ENCODE data around the gene ACTR10.

ACTR10 gene

DNA sequence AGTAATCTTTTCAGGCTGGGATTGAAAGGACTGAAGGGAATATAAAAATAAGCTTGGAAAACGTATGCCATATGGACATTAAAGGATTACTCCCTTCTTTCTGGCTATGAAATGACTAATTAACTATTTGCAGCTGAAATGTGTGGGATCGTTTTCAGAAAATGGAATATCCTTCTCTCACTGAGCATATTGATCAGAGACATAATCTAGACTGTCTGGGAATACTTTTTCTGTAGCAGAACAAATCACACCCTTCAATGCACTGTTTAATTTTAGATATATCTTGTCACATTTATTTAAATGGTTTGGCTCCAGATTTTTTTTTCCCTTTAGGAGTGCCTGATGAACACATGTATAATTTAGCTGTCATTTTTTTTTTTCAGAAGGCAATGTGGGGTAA is 10.8 kb upstream of the ACTR10 start:
- H3K4me1 ChIP-seq (ENCODE audit: control insufficient read depth, low read depth, low read length) = no peaks in the 10 kb centered on the region
- H3K27ac ChIP-seq (ENCODE audit: low read length) = no peak overlapping the region
- H3K4me3 ChIP-seq (ENCODE audit: low read length) = no peak overlapping the region
- no peaks in the 10 kb centered on the region for H3K9me3 ChIP-seq (ENCODE audit: control insufficient read depth, low read depth, low read length)
- H3K27me3 ChIP-seq (ENCODE audit: control insufficient read depth, insufficient read depth, low read length) = no peaks in the 10 kb centered on the region
- no peak overlapping the region for H3K9ac ChIP-seq (ENCODE audit: low read length)
- H3K36me3 ChIP-seq (ENCODE audit: control insufficient read depth, low read depth, low read length) = no peaks in the 10 kb centered on the region

DNA sequence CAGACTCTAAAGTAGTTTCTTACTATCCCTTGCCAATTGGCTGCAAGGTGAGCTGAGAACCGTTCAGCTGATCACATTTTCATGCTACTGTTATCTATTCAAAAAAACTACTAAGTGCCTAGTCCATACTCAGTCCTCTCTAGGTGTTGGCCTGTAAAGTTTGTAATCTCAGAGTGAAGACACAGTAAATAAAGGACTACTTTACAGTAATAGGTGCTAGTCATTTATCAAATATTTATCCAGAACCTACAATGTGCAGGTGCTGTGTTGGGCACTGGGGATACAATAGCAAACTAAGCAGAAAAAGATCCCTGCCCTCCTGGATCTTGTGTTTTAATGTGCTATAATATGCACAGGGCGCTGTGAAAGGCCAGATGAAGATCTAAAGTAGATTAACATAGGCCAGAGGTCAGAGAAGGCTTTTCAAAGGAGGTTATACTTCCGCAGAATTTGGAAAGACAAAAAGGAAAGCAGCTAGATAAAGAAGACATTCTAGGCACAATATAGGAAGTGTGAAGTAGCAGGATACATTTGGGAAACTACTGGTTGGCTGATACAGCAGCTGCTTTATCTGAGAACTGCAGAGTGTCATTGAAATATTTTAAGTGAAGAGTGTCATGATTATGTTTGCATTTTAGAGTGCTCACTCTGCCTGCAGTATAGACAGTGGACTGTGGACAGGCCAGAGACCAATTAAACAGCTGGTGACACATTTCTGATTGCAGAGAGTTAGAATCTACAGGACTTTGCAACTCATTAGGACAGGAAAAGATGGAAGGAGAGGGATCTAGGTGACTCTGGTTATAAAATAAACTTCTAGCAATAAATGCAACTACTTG is 8.0 kb upstream of the ACTR10 start:
- H3K9me3 ChIP-seq (ENCODE audit: control insufficient read depth, low read depth, low read length) = no peaks in the 10 kb centered on the region
- H3K27ac ChIP-seq (ENCODE audit: low read length) = no peak overlapping the region
- no peaks in the 10 kb centered on the region for H3K4me1 ChIP-seq (ENCODE audit: control insufficient read depth, low read depth, low read length)
- no peak overlapping the region for H3K4me3 ChIP-seq (ENCODE audit: low read length)
- no peak overlapping the region for H3K9ac ChIP-seq (ENCODE audit: low read length)
- H3K36me3 ChIP-seq (ENCODE audit: control insufficient read depth, low read depth, low read length) = no peaks in the 10 kb centered on the region
- no peaks in the 10 kb centered on the region for H3K27me3 ChIP-seq (ENCODE audit: control insufficient read depth, insufficient read depth, low read length)

DNA sequence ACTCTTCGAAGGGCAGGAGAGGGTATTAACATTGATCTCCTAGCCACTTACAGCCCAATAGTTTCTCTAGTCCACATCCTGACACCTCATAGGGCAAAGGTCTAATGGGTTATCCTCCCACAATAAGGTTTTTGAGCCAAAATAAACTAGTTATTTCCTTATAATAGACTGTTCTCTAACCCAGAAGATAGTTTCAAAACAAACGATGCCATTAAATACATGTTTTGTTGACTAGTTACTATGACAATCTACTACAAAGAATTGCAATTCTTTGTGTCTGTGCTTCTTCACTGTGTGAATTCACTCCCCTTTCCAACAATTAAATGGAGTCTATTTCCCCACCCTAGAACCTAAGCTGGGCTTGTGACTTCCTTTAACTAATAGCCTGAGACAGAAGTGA is 6.4 kb upstream of the ACTR10 start:
- Histone ChIP-seq H3K9ac (ENCODE audit: low read length) (no peak overlapping the region), H3K4me1 (ENCODE audit: control insufficient read depth, low read depth, low read length) (no peaks in the 10 kb centered on the region), H3K4me3 (ENCODE audit: low read length) (no peak overlapping the region), H3K36me3 (ENCODE audit: control insufficient read depth, low read depth, low read length) (no peaks in the 10 kb centered on the region), H3K27ac (ENCODE audit: low read length) (no peak overlapping the region), H3K27me3 (ENCODE audit: control insufficient read depth, insufficient read depth, low read length) (no peaks in the 10 kb centered on the region), H3K9me3 (ENCODE audit: control insufficient read depth, low read depth, low read length) (no peaks in the 10 kb centered on the region)

DNA sequence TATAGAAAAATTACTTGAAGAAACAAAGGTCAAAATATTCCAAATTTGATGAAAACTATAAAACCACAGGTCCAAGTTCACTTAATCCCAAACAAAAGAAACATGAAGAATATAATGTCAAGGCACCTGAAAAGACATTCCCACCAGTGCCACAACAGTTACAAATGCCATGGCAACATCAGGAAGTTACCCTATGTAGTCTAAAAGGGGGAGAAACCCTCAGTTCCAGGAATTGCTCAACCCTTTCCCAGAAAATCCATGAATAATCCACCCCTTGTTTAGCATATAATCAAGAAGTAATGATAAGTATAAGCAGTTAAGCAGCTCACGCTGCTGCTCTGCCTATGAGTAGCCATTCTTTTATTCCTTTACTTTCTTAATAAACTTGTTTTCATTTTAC is 3.8 kb upstream of the ACTR10 start:
- Histone ChIP-seq H3K4me3 (ENCODE audit: low read length) (no peak overlapping the region), H3K27ac (ENCODE audit: low read length) (no peak overlapping the region), H3K9ac (ENCODE audit: low read length) (no peak overlapping the region), H3K9me3 (ENCODE audit: control insufficient read depth, low read depth, low read length) (no peaks in the 10 kb centered on the region), H3K27me3 (ENCODE audit: control insufficient read depth, insufficient read depth, low read length) (no peaks in the 10 kb centered on the region), H3K4me1 (ENCODE audit: control insufficient read depth, low read depth, low read length) (peaks cover 3% of the 10 kb centered on the region), H3K36me3 (ENCODE audit: control insufficient read depth, low read depth, low read length) (no peaks in the 10 kb centered on the region)

DNA sequence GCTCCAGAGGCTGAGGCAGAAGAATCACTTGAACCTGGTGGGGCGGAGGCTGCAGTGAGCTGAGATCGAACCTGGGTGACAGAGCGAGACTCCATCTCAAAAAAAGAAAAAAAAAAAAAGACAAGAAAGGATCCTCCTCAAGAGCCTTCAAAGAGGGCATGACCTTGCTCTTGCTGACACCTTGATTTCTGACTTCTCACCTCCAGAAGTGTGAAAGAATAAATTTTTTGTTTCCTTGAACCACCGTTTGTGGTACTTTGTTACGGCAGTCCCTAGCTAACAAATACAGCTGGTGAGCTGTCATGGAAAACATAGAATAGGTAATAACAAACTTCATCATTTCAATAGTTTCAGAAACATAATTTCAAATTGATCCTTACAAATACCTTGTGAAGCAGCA is 1.9 kb upstream of the ACTR10 start:
- H3K36me3 ChIP-seq (ENCODE audit: control insufficient read depth, low read depth, low read length) = no peaks in the 10 kb centered on the region
- no peak overlapping the region for H3K4me3 ChIP-seq (ENCODE audit: low read length)
- no peaks in the 10 kb centered on the region for H3K27me3 ChIP-seq (ENCODE audit: control insufficient read depth, insufficient read depth, low read length)
- no peak overlapping the region for H3K27ac ChIP-seq (ENCODE audit: low read length)
- H3K4me1 ChIP-seq (ENCODE audit: control insufficient read depth, low read depth, low read length) = peaks cover 3% of the 10 kb centered on the region
- no peak overlapping the region for H3K9ac ChIP-seq (ENCODE audit: low read length)
- H3K9me3 ChIP-seq (ENCODE audit: control insufficient read depth, low read depth, low read length) = no peaks in the 10 kb centered on the region

DNA sequence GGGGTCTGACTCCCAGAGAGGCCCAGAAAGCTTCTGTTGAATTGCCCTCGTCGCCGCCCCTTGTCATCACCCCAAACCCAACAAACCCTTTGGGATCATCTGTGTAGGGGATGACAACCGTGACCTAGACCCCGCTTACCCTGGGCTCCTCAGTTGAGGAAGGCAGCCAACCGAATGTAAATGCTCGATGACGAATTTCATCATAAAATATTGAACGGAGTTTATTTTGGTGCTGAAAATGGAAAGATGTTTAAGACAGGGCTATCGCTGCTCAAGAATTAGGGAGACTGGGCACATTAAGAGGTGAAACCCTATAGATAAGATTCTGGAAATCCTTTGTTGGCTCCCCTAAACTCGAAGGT is 512 bp downstream of the ACTR10 start:
- H3K9ac ChIP-seq (ENCODE audit: low read length) = peak overlapping the region; percentile 86

DNA sequence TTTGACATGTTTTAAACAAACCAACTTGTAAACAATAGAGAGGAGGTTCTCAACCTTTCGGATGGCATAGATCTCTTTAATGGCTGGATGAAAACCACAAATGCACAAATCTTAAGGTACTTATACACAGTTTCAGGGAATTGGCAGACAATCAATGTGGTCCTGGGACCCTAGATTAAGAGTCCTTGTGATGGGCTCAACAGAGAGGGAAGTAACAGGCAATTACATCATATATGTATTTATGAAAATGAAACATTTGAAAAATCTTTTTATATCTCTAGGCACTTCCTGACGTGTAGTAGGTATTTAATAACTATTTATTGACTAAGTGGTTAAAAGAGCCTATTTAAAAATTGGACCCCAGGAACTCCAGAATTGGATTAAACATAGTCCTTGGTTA is 897 bp downstream of the ACTR10 start:
- peak overlapping the region; percentile 86 for H3K9ac ChIP-seq (ENCODE audit: low read length)
- H3K36me3 ChIP-seq (ENCODE audit: control insufficient read depth, low read depth, low read length) = no peaks in the 10 kb centered on the region
- no peaks in the 10 kb centered on the region for H3K27me3 ChIP-seq (ENCODE audit: control insufficient read depth, insufficient read depth, low read length)
- no peaks in the 10 kb centered on the region for H3K9me3 ChIP-seq (ENCODE audit: control insufficient read depth, low read depth, low read length)
- H3K27ac ChIP-seq (ENCODE audit: low read length) = no peak overlapping the region
- H3K4me3 ChIP-seq (ENCODE audit: low read length) = peak overlapping the region; percentile 92
- peaks cover 3% of the 10 kb centered on the region for H3K4me1 ChIP-seq (ENCODE audit: control insufficient read depth, low read depth, low read length)

More for the DNA sequence above, 512 bp downstream of the ACTR10 start:
- Histone ChIP-seq H3K4me1 (ENCODE audit: control insufficient read depth, low read depth, low read length) (peaks cover 3% of the 10 kb centered on the region), H3K4me3 (ENCODE audit: low read length) (peak overlapping the region; percentile 92), H3K36me3 (ENCODE audit: control insufficient read depth, low read depth, low read length) (no peaks in the 10 kb centered on the region), H3K27ac (ENCODE audit: low read length) (no peak overlapping the region), H3K9me3 (ENCODE audit: control insufficient read depth, low read depth, low read length) (no peaks in the 10 kb centered on the region), H3K27me3 (ENCODE audit: control insufficient read depth, insufficient read depth, low read length) (no peaks in the 10 kb centered on the region)

DNA sequence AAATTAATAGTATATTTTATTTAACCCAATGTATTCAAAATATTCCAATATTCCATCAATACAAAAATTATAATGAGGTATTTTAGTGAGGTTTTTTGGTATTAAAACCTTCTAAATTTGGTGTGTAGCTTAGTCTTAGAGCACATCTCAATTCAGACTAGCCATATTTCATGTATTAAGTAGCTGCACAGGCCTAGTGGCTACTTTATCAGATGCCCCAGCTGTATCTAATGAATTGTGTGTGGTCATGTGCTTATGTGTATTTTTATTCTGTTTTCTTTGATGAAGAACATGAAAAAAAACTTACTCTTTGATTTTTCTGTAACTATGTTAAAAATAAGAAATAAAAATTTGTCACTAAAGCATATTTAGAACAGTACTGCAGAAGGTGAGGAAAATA is 13.2 kb downstream of the ACTR10 start:
- H3K4me1 ChIP-seq (ENCODE audit: control insufficient read depth, low read depth, low read length) = no peaks in the 10 kb centered on the region

DNA sequence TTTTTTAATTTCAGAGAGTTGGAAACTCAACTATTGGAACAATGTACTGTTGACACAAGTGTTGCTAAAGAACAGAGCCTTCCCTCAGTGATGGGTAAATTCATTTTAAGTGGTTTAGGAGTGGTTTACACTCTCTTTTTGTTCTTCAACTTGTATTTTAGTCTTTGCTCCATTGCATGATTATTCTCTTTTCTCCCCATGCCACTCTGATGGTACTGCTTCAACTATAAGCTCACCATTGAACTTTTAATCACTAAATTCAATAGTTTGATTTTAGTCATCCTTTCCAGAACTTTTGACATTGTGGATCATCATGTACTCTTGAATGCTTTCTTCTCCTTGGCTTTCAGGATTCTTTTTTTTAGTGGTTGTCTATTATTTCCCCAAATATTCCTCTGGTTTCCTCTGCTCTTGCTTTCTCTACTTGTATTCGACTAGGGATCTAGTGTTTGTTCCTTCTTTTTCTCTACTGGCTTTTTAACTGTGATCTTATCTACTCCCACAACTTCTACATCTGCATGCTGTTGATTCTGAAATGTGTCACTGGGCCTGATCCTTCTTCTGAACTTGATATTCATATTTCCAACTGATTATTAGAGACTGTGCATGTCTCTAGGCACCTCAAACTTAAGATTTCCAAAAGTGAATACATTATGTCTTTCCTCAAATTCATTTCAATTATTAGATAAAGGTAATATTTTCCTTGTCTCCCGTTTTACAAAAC is 15.4 kb downstream of the ACTR10 start:
- Histone ChIP-seq H3K9ac (ENCODE audit: low read length) (no peak overlapping the region), H3K9me3 (ENCODE audit: control insufficient read depth, low read depth, low read length) (no peaks in the 10 kb centered on the region), H3K4me1 (ENCODE audit: control insufficient read depth, low read depth, low read length) (no peaks in the 10 kb centered on the region), H3K27me3 (ENCODE audit: control insufficient read depth, insufficient read depth, low read length) (no peaks in the 10 kb centered on the region), H3K36me3 (ENCODE audit: control insufficient read depth, low read depth, low read length) (peaks cover 17% of the 10 kb centered on the region), H3K4me3 (ENCODE audit: low read length) (no peak overlapping the region), H3K27ac (ENCODE audit: low read length) (no peak overlapping the region)

More for the DNA sequence above, 13.2 kb downstream of the ACTR10 start:
- H3K9me3 ChIP-seq (ENCODE audit: control insufficient read depth, low read depth, low read length) = no peaks in the 10 kb centered on the region
- H3K27ac ChIP-seq (ENCODE audit: low read length) = no peak overlapping the region
- no peak overlapping the region for H3K9ac ChIP-seq (ENCODE audit: low read length)
- H3K4me3 ChIP-seq (ENCODE audit: low read length) = no peak overlapping the region
- H3K27me3 ChIP-seq (ENCODE audit: control insufficient read depth, insufficient read depth, low read length) = no peaks in the 10 kb centered on the region
- H3K36me3 ChIP-seq (ENCODE audit: control insufficient read depth, low read depth, low read length) = peaks cover 33% of the 10 kb centered on the region

DNA sequence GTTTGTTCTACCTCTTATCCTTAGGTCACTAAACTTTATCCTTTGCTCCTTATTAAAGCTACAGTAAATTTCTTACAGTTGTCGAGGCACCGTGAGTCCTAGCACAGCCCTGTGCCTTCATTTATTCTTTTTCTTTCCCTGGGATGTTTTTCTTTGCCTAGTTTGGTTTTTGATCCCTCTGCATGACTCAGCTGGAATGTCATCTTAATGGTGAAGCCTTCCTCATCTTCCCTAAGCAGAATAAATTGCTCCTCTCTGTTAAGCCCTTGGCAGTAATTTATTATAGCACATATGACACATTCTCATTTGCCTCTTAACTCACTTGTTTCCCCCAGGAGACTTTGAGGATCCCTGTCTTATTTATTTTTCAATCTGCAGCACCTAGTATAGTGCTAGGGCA is 16.6 kb downstream of the ACTR10 start:
- peaks cover 17% of the 10 kb centered on the region for H3K36me3 ChIP-seq (ENCODE audit: control insufficient read depth, low read depth, low read length)
- H3K27me3 ChIP-seq (ENCODE audit: control insufficient read depth, insufficient read depth, low read length) = no peaks in the 10 kb centered on the region
- H3K27ac ChIP-seq (ENCODE audit: low read length) = no peak overlapping the region

DNA sequence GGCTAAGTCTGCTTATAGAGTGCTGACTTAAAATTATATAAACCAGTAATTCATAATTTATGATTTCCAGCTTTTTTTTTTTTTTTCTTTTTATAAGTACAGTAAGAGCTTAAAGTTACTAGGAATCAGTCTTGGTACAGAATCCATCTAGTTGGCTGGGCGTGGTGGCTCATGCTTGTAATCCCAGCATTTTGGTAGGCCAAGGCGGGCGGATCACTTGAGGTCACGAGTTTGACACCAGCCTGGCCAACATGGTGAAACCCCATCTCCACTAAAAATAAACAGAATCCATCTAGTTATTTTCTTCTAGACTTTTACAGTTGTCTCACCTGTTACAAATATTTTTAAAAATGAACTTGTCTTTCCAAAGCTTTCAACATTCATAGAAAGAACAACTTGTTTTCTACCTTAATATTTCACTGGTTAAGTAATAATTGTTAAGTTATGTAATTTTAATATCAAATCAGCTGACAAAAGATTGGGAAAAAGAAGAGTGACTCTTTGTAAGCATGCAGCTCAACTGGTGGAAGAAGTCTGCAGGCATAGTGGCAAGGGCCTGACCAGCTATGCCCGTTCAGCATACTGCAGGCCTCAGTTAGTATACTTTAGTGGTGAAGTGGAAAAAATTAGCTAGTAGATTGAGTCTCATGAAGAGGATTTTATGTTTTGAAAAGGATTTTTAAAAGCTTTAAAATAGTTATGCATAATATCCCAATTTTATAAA is 27.3 kb downstream of the ACTR10 start:
- no peaks in the 10 kb centered on the region for H3K27me3 ChIP-seq (ENCODE audit: control insufficient read depth, insufficient read depth, low read length)
- no peak overlapping the region for H3K9ac ChIP-seq (ENCODE audit: low read length)
- no peak overlapping the region for H3K27ac ChIP-seq (ENCODE audit: low read length)
- H3K36me3 ChIP-seq (ENCODE audit: control insufficient read depth, low read depth, low read length) = no peaks in the 10 kb centered on the region
- H3K4me3 ChIP-seq (ENCODE audit: low read length) = no peak overlapping the region
- H3K4me1 ChIP-seq (ENCODE audit: control insufficient read depth, low read depth, low read length) = no peaks in the 10 kb centered on the region
- H3K9me3 ChIP-seq (ENCODE audit: control insufficient read depth, low read depth, low read length) = no peaks in the 10 kb centered on the region

More for the DNA sequence above, 16.6 kb downstream of the ACTR10 start:
- Histone ChIP-seq H3K4me1 (ENCODE audit: control insufficient read depth, low read depth, low read length) (no peaks in the 10 kb centered on the region), H3K4me3 (ENCODE audit: low read length) (no peak overlapping the region), H3K9ac (ENCODE audit: low read length) (no peak overlapping the region), H3K9me3 (ENCODE audit: control insufficient read depth, low read depth, low read length) (no peaks in the 10 kb centered on the region)

Data from iPS-18a (cell line).